Measurements from ENCODE around the gene MLLT10.

Gene MLLT10

GRCh38 chr10:21533467-21534279 is at the start of gene MLLT10:
TSS of gene MLLT10 (plus strand) at chr10:21534232. CDS start at chr10:21534645, 413 bp downstream.
- H3K4me3 Mint-ChIP-seq = peak within 1 kb of the TSS; percentile 91
- peaks cover 65% of the 10 kb centered on the region for H3K4me1 Mint-ChIP-seq
- peaks cover 11% of the 10 kb centered on the region for H3K36me3 Mint-ChIP-seq (ENCODE audit: low read depth)
- DNase-seq = peak; percentile 93
- TF ChIP-seq CTCF (IDR thresholded peaks at IDR 0.05) = no peak
- H3K9me3 Mint-ChIP-seq = no peaks in the 10 kb centered on the region
- H3K27me3 Mint-ChIP-seq (ENCODE audit: low read depth, poor library complexity) = no peaks in the 10 kb centered on the region
- H3K27ac Mint-ChIP-seq = peak within 1 kb of the TSS; percentile 100

- H3K4me1 Mint-ChIP-seq = peaks cover 39% of the 10 kb centered on the region
Measured at GRCh38 chr10:21487416-21488180, 46.4 kb upstream of the MLLT10 start.

GRCh38 chr10:21488246-21488956 is 45.6 kb upstream of the MLLT10 start:
- H3K9me3 Mint-ChIP-seq = no peaks in the 10 kb centered on the region
- no peak for TF ChIP-seq CTCF (IDR thresholded peaks at IDR 0.05)

More at GRCh38 chr10:21487416-21488180, 46.4 kb upstream of the MLLT10 start:
- H3K27me3 Mint-ChIP-seq (ENCODE audit: low read depth, poor library complexity) = peaks cover 6% of the 10 kb centered on the region
- no peak for DNase-seq
- H3K27ac Mint-ChIP-seq = peak overlapping the region; percentile 84
- H3K36me3 Mint-ChIP-seq (ENCODE audit: low read depth) = peaks cover 5% of the 10 kb centered on the region
- peak overlapping the region; percentile 19 for H3K4me3 Mint-ChIP-seq
- no peaks in the 10 kb centered on the region for H3K9me3 Mint-ChIP-seq
- TF ChIP-seq CTCF (IDR thresholded peaks at IDR 0.05) = no peak

GRCh38 chr10:21488957-21489446 is 45.0 kb upstream of the MLLT10 start:
- H3K36me3 Mint-ChIP-seq (ENCODE audit: low read depth) = peaks cover 5% of the 10 kb centered on the region
- no peak for TF ChIP-seq CTCF (IDR thresholded peaks at IDR 0.05)
- H3K9me3 Mint-ChIP-seq = no peaks in the 10 kb centered on the region
- H3K4me1 Mint-ChIP-seq = peaks cover 46% of the 10 kb centered on the region
- H3K4me3 Mint-ChIP-seq = peak overlapping the region; percentile 26
- H3K27ac Mint-ChIP-seq = peak overlapping the region; percentile 55
- no peak for DNase-seq
- peaks cover 6% of the 10 kb centered on the region for H3K27me3 Mint-ChIP-seq (ENCODE audit: low read depth, poor library complexity)

More at GRCh38 chr10:21488246-21488956, 45.6 kb upstream of the MLLT10 start:
- H3K27me3 Mint-ChIP-seq (ENCODE audit: low read depth, poor library complexity) = peaks cover 6% of the 10 kb centered on the region
- H3K4me3 Mint-ChIP-seq = peak overlapping the region; percentile 26
- DNase-seq = no peak
- H3K4me1 Mint-ChIP-seq = peaks cover 40% of the 10 kb centered on the region
- H3K36me3 Mint-ChIP-seq (ENCODE audit: low read depth) = peaks cover 5% of the 10 kb centered on the region
- H3K27ac Mint-ChIP-seq = peak overlapping the region; percentile 55

GRCh38 chr10:21490028-21490710 is 43.9 kb upstream of the MLLT10 start:
- peaks cover 7% of the 10 kb centered on the region for H3K27me3 Mint-ChIP-seq (ENCODE audit: low read depth, poor library complexity)
- H3K36me3 Mint-ChIP-seq (ENCODE audit: low read depth) = peaks cover 5% of the 10 kb centered on the region
- no peak for TF ChIP-seq CTCF (IDR thresholded peaks at IDR 0.05)
- no peak for DNase-seq
- H3K27ac Mint-ChIP-seq = peak overlapping the region; percentile 13
- no peaks in the 10 kb centered on the region for H3K9me3 Mint-ChIP-seq
- peaks cover 49% of the 10 kb centered on the region for H3K4me1 Mint-ChIP-seq
- no peak overlapping the region for H3K4me3 Mint-ChIP-seq

All from nephron progenitor cell (in vitro differentiated cells).